T-cell (primary cell): Measurements from ENCODE around the gene NUP98. TPM values are rescaled to one million over a fixed set of nuclear protein-coding genes. Genes with fewer than 3 reads are reported as not detected.

ENCODE experiments used
- ATAC-seq, 4 experiments: fragments of 200-7000 bp in 3 of 4; fragments of 150-1000 bp in 1 of 4; cut with Tn5 transposase; replicated peaks in 1 of 4; 1 replicate in 3 of 4; 2 replicates in 1 of 4; pipeline ENCODE4 v1.10.0; 2021; ENCODE audit warnings: moderate library complexity in 3 of 4, mild to moderate bottlenecking in 2 of 4, moderate number of reproducible peaks in 1 of 4
- CTCF ChIA-PET, 2 donors: fragments of 300-600 bp; sonication (Branson Sonifier 250); formaldehyde crosslinking; loops; one replicate each; lab custom pipeline; 2022; ENCODE audit warnings: antibody characterized with exemption in 2 of 2; lab: Charles Lee
- POLR2A ChIA-PET, 2 donors: fragments of 300-600 bp; sonication (Branson Sonifier 250); formaldehyde crosslinking; loops; one replicate each; lab custom pipeline; 2022; ENCODE audit warnings: antibody characterized with exemption in 2 of 2; lab: Charles Lee
- DNase-seq, 35 experiments: peaks; one replicate each; pipeline versions ENCODE4 v3.0.0 to v3.0.0-alpha.2; 2013 to 2023
- H3K27ac ChIP-seq: one replicate; pipeline ENCODE4 v1.5.1; 2013; ENCODE audit warnings: low read length
- H3K27me3 ChIP-seq, 2 experiments: replicated peaks in 1 of 2; 1 replicate in 1 of 2; 2 replicates in 1 of 2; pipeline versions ENCODE4 v1.6.1 to v1.7.0; 2013; ENCODE audit warnings: low read length in 1 of 2, mixed read lengths in 1 of 2; ENCODE audit not compliant: control insufficient read depth in 2 of 2, insufficient read depth in 2 of 2; ENCODE audit errors: extremely low read depth in 1 of 2
- H3K36me3 ChIP-seq, 2 donors: 1 replicate in 1 of 2; 2 replicates in 1 of 2; pipeline versions ENCODE4 v1.6.1 to v1.7.0; 2013; ENCODE audit warnings: low read length in 1 of 2; ENCODE audit not compliant: control insufficient read depth in 2 of 2, insufficient read depth in 1 of 2; ENCODE audit errors: extremely low read depth in 1 of 2
- H3K4me1 ChIP-seq, 2 experiments: 1 replicate in 1 of 2; 2 replicates in 1 of 2; pipeline versions ENCODE4 v1.6.1 to v1.7.0; 2013; ENCODE audit warnings: low read length in 2 of 2, mixed read lengths in 1 of 2; ENCODE audit not compliant: insufficient read depth in 2 of 2, control insufficient read depth in 1 of 2; ENCODE audit errors: extremely low read depth in 1 of 2
- H3K4me3 ChIP-seq, 2 donors: 1 replicate in 1 of 2; 2 replicates in 1 of 2; pipeline versions ENCODE4 v1.5.1 to v1.7.0; 2013; ENCODE audit warnings: mild to moderate bottlenecking in 2 of 2, low read length in 1 of 2, moderate library complexity in 1 of 2; ENCODE audit not compliant: control insufficient read depth in 1 of 2; ENCODE audit errors: extremely low read depth in 1 of 2
- H3K9me3 ChIP-seq: 2 replicates; pipeline ENCODE4 v1.7.0; 2013
- H3K27ac Mint-ChIP-seq, 2 donors: one replicate each; pipeline ENCODE4 v1.8.0; 2020 to 2021; ENCODE audit warnings: mild to moderate bottlenecking in 2 of 2, mixed read lengths in 2 of 2
- H3K27me3 Mint-ChIP-seq, 2 donors: one replicate each; pipeline ENCODE4 v1.8.0; 2021 to 2022; ENCODE audit warnings: mixed read lengths in 2 of 2
- H3K36me3 Mint-ChIP-seq: one replicate; pipeline ENCODE4 v1.8.0; 2021; ENCODE audit warnings: mixed read lengths
- H3K4me1 Mint-ChIP-seq, 3 donors: one replicate each; pipeline ENCODE4 v1.8.0; 2020 to 2022; ENCODE audit warnings: mixed read lengths in 3 of 3, mild to moderate bottlenecking in 1 of 3
- H3K4me3 Mint-ChIP-seq, 3 donors: one replicate each; pipeline ENCODE4 v1.8.0; 2020 to 2022; ENCODE audit warnings: mild to moderate bottlenecking in 3 of 3, mixed read lengths in 3 of 3, moderate library complexity in 3 of 3
- H3K9me3 Mint-ChIP-seq, 3 donors: one replicate each; pipeline ENCODE4 v1.8.0; 2020 to 2022; ENCODE audit warnings: mixed read lengths in 3 of 3
- WGBS: methylation state at CpG from one replicate; pipeline ENCODE4 v1.1.5; 2013; ENCODE audit warnings: missing lambda C conversion rate; ENCODE audit not compliant: insufficient coverage; 5-methylcytosine and 5-hydroxymethylcytosine counted together
- total RNA-seq, 35 experiments: library from RNA in 6 of 35; stranded (reverse) in 6 of 35; fragments of 120-200 nt in 1 of 35; gene quantifications; one replicate each; pipeline versions ENCODE4 v1.2.1 to v1.2.4 and lab custom pipeline; 2013 to 2026

The NUP98 gene
- total RNA-seq, 5 donors from 2014 or later (not counting 1 experiment from before 2014, with no cell fraction given), result 89.1 to 105 (median 102) TPM

GRCh38 chr11:3802011-3802790, 4.8 kb upstream of the NUP98 start:
- H3K36me3 Mint-ChIP-seq, result no peaks in the 10 kb centered on the region
- no peak overlapping the region for H3K4me3 Mint-ChIP-seq
- ChIA-PET CTCF (interaction anchor here (0.5 to 0.7 kb wide), 2 partner anchors 18 to 48 kb away, joined by 3 to 5 read pairs; no protein-coding TSS in a partner anchor), POLR2A (interaction anchor here (0.6 to 0.7 kb wide), 2 partner anchors 16 to 130 kb away, joined by 4 to 5 read pairs; no protein-coding TSS in a partner anchor)
- Histone ChIP-seq H3K4me3 (no peak overlapping the region), H3K27ac (no peak overlapping the region), H3K27me3 (no peaks in the 10 kb centered on the region), H3K36me3 (no peaks in the 10 kb centered on the region), H3K9me3 (no peaks in the 10 kb centered on the region), H3K4me1 (peaks cover 3 to 15% of the 10 kb centered on the region in 2 experiments)
- WGBS, result 100% methylated on average over 2 of the region's 4 CpGs
- H3K4me1 Mint-ChIP-seq, result peaks cover 12 to 15% (median 12%) of the 10 kb centered on the region in 3 donors
- H3K27me3 Mint-ChIP-seq, result no peaks in the 10 kb centered on the region
- DNase-seq (no peak), ATAC-seq (no peak)
- H3K9me3 Mint-ChIP-seq, result no peaks in the 10 kb centered on the region
- peak overlapping the region in 1 of 2 donors; percentile 48 for H3K27ac Mint-ChIP-seq

DNA sequence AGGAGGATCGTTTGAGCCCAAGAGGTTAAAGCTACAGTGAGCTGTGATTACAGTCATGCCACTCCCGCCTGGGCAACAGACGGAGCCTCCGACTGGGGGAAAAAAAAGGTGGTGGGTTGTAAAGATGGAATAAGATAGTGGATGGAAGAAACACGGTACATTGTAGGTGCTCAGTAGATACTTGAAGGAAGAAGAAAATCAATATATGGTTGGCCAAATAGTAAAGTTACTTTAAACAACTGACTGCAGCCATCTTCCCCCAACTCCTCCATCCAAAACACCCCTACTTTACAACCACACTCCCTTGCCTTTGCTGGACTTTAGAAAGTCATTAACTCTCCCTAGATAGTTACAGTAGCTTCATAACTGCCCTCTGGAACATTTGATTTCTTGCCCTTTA, 2.5 kb upstream of the NUP98 start:
- 100% methylated on average over 2 of the region's 5 CpGs for WGBS
- no peaks in the 10 kb centered on the region for H3K9me3 ChIP-seq
- no peaks in the 10 kb centered on the region for H3K9me3 Mint-ChIP-seq
- ChIA-PET POLR2A (no interaction called here), CTCF (interaction anchor here in 1 of 2 donors (0.7 kb wide), 1 partner anchor 10 kb away, joined by 6 read pairs; no protein-coding TSS in a partner anchor)
- peaks cover 0 to 1% of the 10 kb centered on the region in 2 donors for H3K36me3 ChIP-seq
- H3K27ac ChIP-seq, result no peak overlapping the region
- no peak overlapping the region for H3K4me3 ChIP-seq
- H3K4me3 Mint-ChIP-seq, result no peak overlapping the region
- no peak overlapping the region for H3K27ac Mint-ChIP-seq
- H3K27me3 Mint-ChIP-seq, result no peaks in the 10 kb centered on the region
- ATAC-seq (no peak), DNase-seq (no peak)
- H3K4me1 ChIP-seq, result peaks cover 20 to 28% of the 10 kb centered on the region in 2 experiments
- no peaks in the 10 kb centered on the region for H3K27me3 ChIP-seq
- peaks cover 32 to 34% (median 33%) of the 10 kb centered on the region in 3 donors for H3K4me1 Mint-ChIP-seq
- no peaks in the 10 kb centered on the region for H3K36me3 Mint-ChIP-seq

DNA sequence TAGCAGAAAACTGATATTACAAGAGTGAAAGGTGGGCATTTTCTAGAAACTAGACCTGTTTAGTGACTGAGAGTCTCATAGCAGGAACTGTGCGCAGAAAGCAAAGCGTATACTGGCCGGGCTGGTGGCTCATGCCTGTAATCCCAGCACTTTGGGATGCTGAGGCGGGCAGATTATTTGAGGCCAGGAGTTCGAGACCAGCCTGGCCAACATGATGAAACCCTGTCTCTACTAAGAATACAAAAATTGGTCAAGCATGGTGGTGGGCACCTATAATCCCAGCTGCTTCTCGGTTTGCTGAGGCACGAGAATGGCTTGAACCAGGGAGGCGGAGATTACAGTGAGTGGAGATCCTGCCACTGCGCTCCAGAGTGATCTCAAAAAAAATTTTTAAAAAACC, 1.8 kb upstream of the NUP98 start:
- H3K4me1 ChIP-seq, result peaks cover 24 to 34% of the 10 kb centered on the region in 2 experiments
- Mint-ChIP-seq H3K4me3 (peak overlapping the region; percentile 89 to 97 (median 90)), H3K36me3 (peaks cover 5% of the 10 kb centered on the region), H3K27me3 (no peaks in the 10 kb centered on the region), H3K27ac (peak overlapping the region; percentile 97), H3K9me3 (no peaks in the 10 kb centered on the region), H3K4me1 (peaks cover 39 to 41% (median 41%) of the 10 kb centered on the region in 3 donors)
- 100% methylated on average over 1 of the region's 9 CpGs for WGBS
- peaks cover 5 to 7% of the 10 kb centered on the region in 2 donors for H3K36me3 ChIP-seq
- POLR2A ChIA-PET, result no interaction called here
- ATAC-seq, result no peak
- H3K27ac ChIP-seq, result no peak overlapping the region
- no peaks in the 10 kb centered on the region for H3K9me3 ChIP-seq
- CTCF ChIA-PET, result no interaction called here
- H3K27me3 ChIP-seq, result no peaks in the 10 kb centered on the region
- DNase-seq, result no peak
- no peak overlapping the region for H3K4me3 ChIP-seq

DNA sequence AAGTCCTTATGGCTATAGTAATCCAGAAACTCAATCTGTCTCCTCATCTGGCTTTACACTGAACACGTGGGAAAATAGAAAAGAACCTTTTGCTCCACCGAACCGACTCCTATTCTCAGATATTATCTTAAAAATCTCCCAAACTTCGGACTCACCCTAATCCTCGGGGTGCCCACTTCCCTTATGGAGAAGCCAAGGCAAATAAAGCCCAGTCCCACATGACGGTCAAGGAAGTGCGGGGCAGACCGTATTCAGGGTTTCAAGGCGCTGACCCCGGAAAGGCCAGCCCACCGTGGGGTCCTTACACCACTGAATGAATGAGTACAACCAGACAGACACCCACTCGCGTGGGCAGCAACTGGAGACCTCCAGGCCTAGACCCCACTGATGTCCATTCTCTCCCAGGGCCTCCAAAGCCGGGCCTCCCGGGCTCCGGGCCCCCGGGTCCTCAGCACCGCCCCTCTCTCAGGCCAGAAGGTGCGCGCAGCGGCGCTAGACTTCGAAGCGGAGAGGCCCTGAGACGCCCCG, 489 bp downstream of the NUP98 start:
- H3K36me3 Mint-ChIP-seq, result peaks cover 14% of the 10 kb centered on the region
- no peaks in the 10 kb centered on the region for H3K9me3 ChIP-seq
- no peaks in the 10 kb centered on the region for H3K27me3 ChIP-seq
- H3K36me3 ChIP-seq, result peaks cover 5 to 26% of the 10 kb centered on the region in 2 donors
- H3K27ac ChIP-seq, result peak overlapping the region; percentile 94
- H3K27ac Mint-ChIP-seq, result peak overlapping the region; percentile 91 to 97
- H3K27me3 Mint-ChIP-seq, result no peaks in the 10 kb centered on the region
- H3K9me3 Mint-ChIP-seq, result no peaks in the 10 kb centered on the region
- peaks cover 52 to 53% (median 52%) of the 10 kb centered on the region in 3 donors for H3K4me1 Mint-ChIP-seq
- 0% methylated on average over 25 of the region's 26 CpGs for WGBS
- DNase-seq, result no peak
- peak overlapping the region; percentile 78 to 97 for H3K4me3 ChIP-seq
- peaks cover 24 to 39% of the 10 kb centered on the region in 2 experiments for H3K4me1 ChIP-seq
- ChIA-PET POLR2A (interaction anchor here (0.5 to 1.5 kb wide), 3 partner anchors 11 to 29 kb away, joined by 3 to 12 read pairs (median 4); no protein-coding TSS in a partner anchor), CTCF (interaction anchor here in 1 of 2 donors (1.3 to 1.9 kb wide), 3 partner anchors 11 to 45 kb away, joined by 4 to 11 read pairs (median 8); partner anchors contain the start of gene PGAP2)
- peak; percentile 25 to 47 (median 43) for ATAC-seq
- peak overlapping the region; percentile 89 to 97 (median 90) for H3K4me3 Mint-ChIP-seq

GRCh38 chr11:3796346-3796745, 1.0 kb downstream of the NUP98 start:
- no peak for ATAC-seq
- Histone ChIP-seq H3K27me3 (no peaks in the 10 kb centered on the region), H3K9me3 (no peaks in the 10 kb centered on the region), H3K36me3 (peaks cover 11 to 26% of the 10 kb centered on the region in 2 donors), H3K4me3 (peak overlapping the region; percentile 78 to 97), H3K27ac (peak overlapping the region; percentile 94), H3K4me1 (peaks cover 24 to 39% of the 10 kb centered on the region in 2 experiments)
- Mint-ChIP-seq H3K27me3 (no peaks in the 10 kb centered on the region), H3K27ac (peak overlapping the region; percentile 91 to 97), H3K4me3 (peak overlapping the region; percentile 89 to 97 (median 90)), H3K36me3 (peaks cover 14% of the 10 kb centered on the region), H3K9me3 (no peaks in the 10 kb centered on the region), H3K4me1 (peaks cover 52 to 53% (median 52%) of the 10 kb centered on the region in 3 donors)
- 11% methylated on average over 6 of the region's 14 CpGs for WGBS
- peak in 1 of 35 experiments; percentile 35 for DNase-seq
- ChIA-PET POLR2A (interaction anchor here (0.5 to 1.5 kb wide), 5 partner anchors 11 to 191 kb away, joined by 3 to 12 read pairs (median 4); partner anchors contain the start of gene STIM1 (in 1 of the 2)), CTCF (interaction anchor here in 1 of 2 donors (0.8 to 1.9 kb wide), 4 partner anchors 11 to 45 kb away, joined by 3 to 11 read pairs (median 6); partner anchors contain the start of gene PGAP2)

DNA sequence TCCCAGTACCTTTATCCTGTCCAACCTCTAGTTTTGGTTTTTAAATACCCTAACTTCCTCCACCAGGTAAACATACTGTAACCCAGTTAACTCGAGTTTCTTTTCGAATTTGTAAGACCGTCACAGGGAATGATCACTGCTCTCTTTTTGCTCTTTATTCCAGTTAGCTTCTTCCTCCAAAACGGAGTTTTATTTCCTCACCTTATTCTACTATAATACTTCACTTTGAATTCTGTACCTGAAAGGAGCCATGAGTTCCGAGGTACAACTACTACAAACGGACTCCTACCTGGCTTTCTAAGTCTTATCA, 1.4 kb downstream of the NUP98 start:
- CTCF ChIA-PET, result interaction anchor here in 1 of 2 donors (0.5 to 1.9 kb wide), 6 partner anchors 11 to 889 kb away, joined by 3 to 11 read pairs (median 6); partner anchors contain the start of gene PGAP2
- ATAC-seq (no peak), DNase-seq (no peak)
- Histone ChIP-seq H3K27me3 (no peaks in the 10 kb centered on the region), H3K36me3 (peaks cover 13 to 26% of the 10 kb centered on the region in 2 donors), H3K9me3 (no peaks in the 10 kb centered on the region), H3K4me1 (peaks cover 24 to 39% of the 10 kb centered on the region in 2 experiments), H3K4me3 (peak overlapping the region; percentile 78 to 97), H3K27ac (peak overlapping the region; percentile 94)
- H3K27ac Mint-ChIP-seq, result peak overlapping the region; percentile 91 to 97
- POLR2A ChIA-PET, result interaction anchor here (0.6 to 1.5 kb wide), 5 partner anchors 10 to 192 kb away, joined by 3 to 12 read pairs (median 5); partner anchors contain the start of gene STIM1 (in 1 of the 2)
- no peaks in the 10 kb centered on the region for H3K27me3 Mint-ChIP-seq
- no peaks in the 10 kb centered on the region for H3K9me3 Mint-ChIP-seq
- peaks cover 52 to 53% (median 52%) of the 10 kb centered on the region in 3 donors for H3K4me1 Mint-ChIP-seq
- 13% methylated on average over 6 of the region's 6 CpGs for WGBS
- H3K36me3 Mint-ChIP-seq, result peaks cover 14% of the 10 kb centered on the region
- peak overlapping the region; percentile 89 to 97 (median 90) for H3K4me3 Mint-ChIP-seq
